ENCODE data around the gene FCHSD2. TPM values are rescaled to one million over a fixed set of nuclear protein-coding genes. Genes with fewer than 3 reads are reported as not detected.
A peak's percentile ranks its signal among the peaks of the same experiment; 100 is the strongest.
"Not testable (repeated sequence)": the region's sequence is repeated elsewhere in the genome, so short reads cannot be mapped to it uniquely, and the experiment has no call there.

FCHSD2 gene
- total and polyA plus RNA-seq, 2 donors from 2014 or later: 8.0 to 58.7 TPM

DNA sequence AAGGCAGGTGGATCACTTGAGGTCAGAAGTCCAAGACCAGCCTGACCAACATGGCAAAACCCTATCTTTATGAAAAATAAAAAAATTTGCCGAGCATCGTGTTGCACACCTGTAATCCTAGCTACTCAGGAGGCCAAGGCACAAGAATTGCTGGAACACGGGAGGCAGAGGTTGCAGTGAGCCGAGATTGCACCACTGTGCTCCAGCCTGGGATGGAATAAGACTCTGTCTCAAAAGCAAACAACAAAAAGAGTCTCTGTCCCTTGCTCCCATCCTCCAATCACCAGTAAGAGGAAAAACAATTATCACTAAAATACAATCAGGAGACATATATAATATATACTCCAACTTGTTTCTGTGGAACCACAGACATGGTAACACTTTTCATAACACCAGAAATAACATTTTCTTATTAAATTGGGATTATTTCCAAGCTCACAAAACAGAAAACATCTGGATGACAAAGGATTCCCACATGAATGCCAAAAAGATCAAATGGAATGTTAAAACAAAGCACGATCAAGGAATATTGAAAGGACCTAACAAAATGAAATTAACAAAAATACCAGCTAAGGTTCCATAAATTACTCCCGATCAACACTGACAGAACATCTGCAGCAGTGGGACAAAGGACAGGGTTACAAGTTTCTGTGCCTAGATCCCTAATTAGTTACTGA lies 15.2 kb downstream of the FCHSD2 start:
- FAIRE-seq (no peak), DNase-seq (peak in 2 of 5 donors; percentile 4 to 32)
- intact Hi-C loops (cut with DNase I): no loop called here
- Histone ChIP-seq H3K36me3 (ENCODE audit: control insufficient read depth in 2 of 3, insufficient read depth in 3 of 3, low read length in 3 of 3) (peaks cover 0 to 2% (median 0%) of the 10 kb centered on the region in 3 donors), H3K27ac (ENCODE audit: low read depth in 2 of 2, low read length in 2 of 2) (no peak overlapping the region), H3K4me3 (ENCODE audit: low read length in 3 of 3) (no peak overlapping the region), H3K27me3 (ENCODE audit: control insufficient read depth, insufficient read depth, low read length) (no peaks in the 10 kb centered on the region), H3K9me3 (ENCODE audit: control insufficient read depth in 2 of 3, insufficient read depth in 1 of 3, low read length in 3 of 3) (peaks cover 0 to 2% (median 2%) of the 10 kb centered on the region in 3 donors), H3K9ac (ENCODE audit: low read length in 3 of 3) (no peak overlapping the region), H3K4me1 (ENCODE audit: control insufficient read depth in 2 of 3, insufficient read depth in 2 of 3, low read depth in 1 of 3, low read length in 3 of 3) (no peaks in the 10 kb centered on the region)
- TF ChIP-seq, protein P1, sequence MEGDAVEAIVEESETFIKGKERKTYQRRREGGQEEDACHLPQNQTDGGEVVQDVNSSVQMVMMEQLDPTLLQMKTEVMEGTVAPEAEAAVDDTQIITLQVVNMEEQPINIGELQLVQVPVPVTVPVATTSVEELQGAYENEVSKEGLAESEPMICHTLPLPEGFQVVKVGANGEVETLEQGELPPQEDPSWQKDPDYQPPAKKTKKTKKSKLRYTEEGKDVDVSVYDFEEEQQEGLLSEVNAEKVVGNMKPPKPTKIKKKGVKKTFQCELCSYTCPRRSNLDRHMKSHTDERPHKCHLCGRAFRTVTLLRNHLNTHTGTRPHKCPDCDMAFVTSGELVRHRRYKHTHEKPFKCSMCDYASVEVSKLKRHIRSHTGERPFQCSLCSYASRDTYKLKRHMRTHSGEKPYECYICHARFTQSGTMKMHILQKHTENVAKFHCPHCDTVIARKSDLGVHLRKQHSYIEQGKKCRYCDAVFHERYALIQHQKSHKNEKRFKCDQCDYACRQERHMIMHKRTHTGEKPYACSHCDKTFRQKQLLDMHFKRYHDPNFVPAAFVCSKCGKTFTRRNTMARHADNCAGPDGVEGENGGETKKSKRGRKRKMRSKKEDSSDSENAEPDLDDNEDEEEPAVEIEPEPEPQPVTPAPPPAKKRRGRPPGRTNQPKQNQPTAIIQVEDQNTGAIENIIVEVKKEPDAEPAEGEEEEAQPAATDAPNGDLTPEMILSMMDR (IDR thresholded peaks at IDR 0.05; ENCODE audit: borderline replicate concordance, extremely low read depth, insufficient read depth): no peak

DNA sequence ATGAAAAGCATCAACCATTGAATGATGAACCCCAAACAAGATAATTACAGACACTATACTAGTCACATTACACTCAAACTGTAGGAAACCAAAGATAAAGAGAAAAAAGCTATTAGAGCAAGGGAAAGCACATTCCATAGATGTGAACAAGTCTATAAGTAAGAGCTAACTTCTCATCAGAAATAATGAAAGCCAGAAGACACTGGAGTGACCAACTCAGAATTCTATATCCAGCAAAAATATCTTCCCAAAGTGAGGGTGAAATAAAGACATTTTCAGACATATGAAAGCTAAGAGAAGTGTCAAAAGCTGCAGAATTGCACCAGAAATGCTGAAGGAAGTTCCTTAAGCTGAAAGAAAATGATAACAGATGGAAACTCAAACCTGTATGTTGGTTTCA lies 17.3 kb downstream of the FCHSD2 start:
- peaks cover 0 to 2% (median 2%) of the 10 kb centered on the region in 3 donors for H3K9me3 ChIP-seq (ENCODE audit: control insufficient read depth in 2 of 3, insufficient read depth in 1 of 3, low read length in 3 of 3)
- intact Hi-C loops (cut with DNase I): no loop called here
- no peak overlapping the region for H3K27ac ChIP-seq (ENCODE audit: low read depth in 2 of 2, low read length in 2 of 2)
- FAIRE-seq (no peak), DNase-seq (no peak)
- no peak overlapping the region for H3K9ac ChIP-seq (ENCODE audit: low read length in 3 of 3)
- no peak overlapping the region for H3K4me3 ChIP-seq (ENCODE audit: low read length in 3 of 3)
- TF ChIP-seq, protein P1 (IDR thresholded peaks at IDR 0.05; ENCODE audit: borderline replicate concordance, extremely low read depth, insufficient read depth): no peak
- no peaks in the 10 kb centered on the region for H3K4me1 ChIP-seq (ENCODE audit: control insufficient read depth in 2 of 3, insufficient read depth in 2 of 3, low read depth in 1 of 3, low read length in 3 of 3)
- H3K27me3 ChIP-seq (ENCODE audit: control insufficient read depth, insufficient read depth, low read length): no peaks in the 10 kb centered on the region
- H3K36me3 ChIP-seq (ENCODE audit: control insufficient read depth in 2 of 3, insufficient read depth in 3 of 3, low read length in 3 of 3): peaks cover 0 to 2% (median 0%) of the 10 kb centered on the region in 3 donors

DNA sequence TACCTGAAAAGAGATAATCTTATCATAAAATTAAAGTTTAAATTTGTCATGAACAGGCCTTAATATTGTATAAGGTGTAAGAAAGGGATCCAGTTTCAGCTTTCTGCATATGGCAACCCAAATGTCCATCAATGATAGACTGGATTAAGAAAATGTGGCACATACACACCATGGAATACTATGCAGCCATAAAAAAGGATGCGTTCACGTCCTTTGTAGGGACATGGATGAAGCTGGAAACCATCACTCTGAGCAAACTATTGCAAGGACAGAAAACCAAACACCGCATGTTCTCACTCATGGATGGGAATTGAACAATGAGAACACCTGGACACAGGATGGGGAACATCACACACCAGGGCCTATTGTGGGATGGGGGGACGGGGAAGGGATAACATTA lies 18.2 kb downstream of the FCHSD2 start:
- H3K9ac ChIP-seq (ENCODE audit: low read length in 3 of 3); H3K4me1 ChIP-seq (ENCODE audit: control insufficient read depth in 2 of 3, insufficient read depth in 2 of 3, low read depth in 1 of 3, low read length in 3 of 3); H3K27ac ChIP-seq (ENCODE audit: low read depth in 2 of 2, low read length in 2 of 2); H3K4me3 ChIP-seq (ENCODE audit: low read length in 3 of 3); intact Hi-C loops (cut with DNase I); FAIRE-seq; DNase-seq; H3K9me3 ChIP-seq (ENCODE audit: control insufficient read depth in 2 of 3, insufficient read depth in 1 of 3, low read length in 3 of 3); H3K27me3 ChIP-seq (ENCODE audit: control insufficient read depth, insufficient read depth, low read length); H3K36me3 ChIP-seq (ENCODE audit: control insufficient read depth in 2 of 3, insufficient read depth in 3 of 3, low read length in 3 of 3): not testable (repeated sequence)

DNA sequence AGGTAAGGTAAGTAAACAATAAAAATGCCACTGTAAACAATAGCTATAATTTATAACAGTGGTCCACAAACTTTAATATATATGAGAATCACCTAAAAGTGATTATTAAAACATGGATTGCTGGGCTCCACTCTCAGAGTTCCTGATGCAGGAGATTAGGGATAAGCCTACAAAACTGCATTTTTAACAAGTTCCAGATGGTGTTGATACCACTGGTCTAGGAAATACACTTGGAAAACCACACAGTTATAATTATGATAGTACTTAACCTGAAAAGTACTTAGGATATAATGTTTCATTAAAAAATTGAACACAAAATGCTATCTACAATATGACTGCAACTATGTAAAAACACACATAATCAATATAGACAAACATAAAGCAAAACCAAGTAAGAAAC lies 20.4 kb downstream of the FCHSD2 start:
- FAIRE-seq (no peak), DNase-seq (no peak)
- peaks cover 0 to 2% (median 2%) of the 10 kb centered on the region in 3 donors for H3K9me3 ChIP-seq (ENCODE audit: control insufficient read depth in 2 of 3, insufficient read depth in 1 of 3, low read length in 3 of 3)
- no peaks in the 10 kb centered on the region for H3K4me1 ChIP-seq (ENCODE audit: control insufficient read depth in 2 of 3, insufficient read depth in 2 of 3, low read depth in 1 of 3, low read length in 3 of 3)
- intact Hi-C loops (cut with DNase I): no loop called here
- no peaks in the 10 kb centered on the region for H3K27me3 ChIP-seq (ENCODE audit: control insufficient read depth, insufficient read depth, low read length)
- no peak overlapping the region for H3K9ac ChIP-seq (ENCODE audit: low read length in 3 of 3)
- H3K27ac ChIP-seq (ENCODE audit: low read depth in 2 of 2, low read length in 2 of 2): no peak overlapping the region
- H3K4me3 ChIP-seq (ENCODE audit: low read length in 3 of 3): no peak overlapping the region
- H3K36me3 ChIP-seq (ENCODE audit: control insufficient read depth in 2 of 3, insufficient read depth in 3 of 3, low read length in 3 of 3): peaks cover 0 to 2% (median 0%) of the 10 kb centered on the region in 3 donors
- TF ChIP-seq, protein P1 (IDR thresholded peaks at IDR 0.05; ENCODE audit: borderline replicate concordance, extremely low read depth, insufficient read depth): no peak

Measured in kidney (tissue), 14 donors.